UCSD-AML1 (cell line): ENCODE results near the gene GLUD2.
"Not testable (repeated sequence)": the region's sequence is repeated elsewhere in the genome, so short reads cannot be mapped to it uniquely, and the experiment has no call there.

Experiments
- DNase-seq: peaks from one replicate; lab custom pipeline; 2025; ENCODE audit not compliant: unreplicated experiment; lab: John Stamatoyannopoulos, UW

The GLUD2 gene

GRCh38 chrX:121047441-121048419 lies at the start of gene GLUD2:
TSS of gene GLUD2 (plus strand) at chrX:121047610. CDS start at chrX:121047685, 75 bp downstream.
- DNase-seq, result not testable (repeated sequence)

DNA sequence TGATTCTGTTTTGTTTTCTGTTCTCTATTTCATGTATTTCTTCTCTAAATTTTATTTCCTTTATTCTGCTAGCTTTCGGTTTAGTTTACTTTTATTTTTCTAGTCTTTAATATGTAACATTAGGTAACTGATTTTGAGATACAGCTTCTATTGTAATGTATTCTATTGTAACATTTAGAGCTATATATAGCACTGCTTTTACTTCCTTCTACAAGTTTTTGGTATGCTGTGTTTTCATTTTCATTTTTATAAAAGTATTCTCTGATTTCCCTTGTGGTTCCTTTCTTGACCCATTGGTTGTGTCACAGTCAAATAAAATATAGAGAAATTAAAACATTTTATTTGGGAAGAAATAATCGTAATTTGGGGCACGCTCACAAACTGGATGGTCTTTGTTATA lies 48.0 kb upstream of the GLUD2 start:
- DNase-seq, result no peak

DNA sequence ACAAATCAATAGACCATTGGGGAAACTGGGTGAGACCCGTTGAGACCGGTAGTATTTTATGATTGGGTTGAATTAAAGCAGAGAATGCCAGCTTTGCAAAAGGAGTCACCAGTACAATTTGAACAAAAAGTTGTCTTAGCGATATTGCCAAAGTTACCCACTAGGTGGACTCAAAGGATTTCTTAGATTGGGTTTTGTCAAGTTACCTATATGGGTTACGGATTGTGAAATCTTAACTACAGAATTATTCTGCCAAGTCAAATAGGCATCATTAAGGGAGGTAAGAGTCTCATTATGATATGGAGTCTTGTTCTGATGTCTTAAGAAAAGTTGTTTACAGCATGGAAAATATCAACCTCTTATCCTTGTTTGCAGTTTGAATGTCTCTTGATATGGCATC lies 46.8 kb upstream of the GLUD2 start:
- no peak for DNase-seq

DNA sequence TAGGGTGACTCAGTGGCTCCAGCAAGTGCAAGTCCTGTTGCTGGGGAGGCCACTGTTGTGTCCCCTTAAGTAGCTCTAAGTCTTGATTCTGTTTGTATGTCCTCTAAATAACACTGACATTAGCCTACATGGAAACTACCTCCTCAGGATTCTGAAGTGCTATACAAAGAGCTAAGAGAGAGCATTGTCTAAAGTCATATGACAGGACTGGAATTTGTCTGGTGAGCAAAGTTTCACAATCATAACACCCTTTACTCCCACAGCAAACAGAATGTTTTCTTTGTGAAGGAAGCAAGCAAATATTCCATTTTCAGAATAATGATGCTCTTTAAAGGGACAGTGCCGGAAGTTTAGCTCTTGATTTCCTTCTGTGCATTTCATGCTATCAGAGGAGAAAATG lies 38.5 kb upstream of the GLUD2 start:
- DNase-seq, result no peak

GRCh38 chrX:121009764-121010163 lies 37.6 kb upstream of the GLUD2 start:
- DNase-seq, result no peak

DNA sequence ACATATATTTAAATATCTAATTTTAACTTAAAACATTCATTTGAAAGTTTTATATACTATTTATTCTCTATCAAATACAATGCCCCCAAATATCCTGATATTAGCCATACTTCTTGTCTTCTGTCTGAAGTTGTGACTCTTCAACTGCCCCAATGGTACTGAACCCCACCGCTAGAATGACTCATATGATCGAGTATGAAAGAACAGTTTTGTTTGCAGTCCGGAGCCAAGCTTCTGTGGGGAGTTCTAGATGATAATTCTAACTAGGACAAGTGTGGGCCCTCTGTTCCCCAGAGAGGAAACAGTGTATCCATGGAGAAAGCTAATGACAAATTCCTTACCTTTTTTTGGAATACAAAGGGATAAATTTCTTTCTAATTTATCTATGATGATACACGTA lies 37.2 kb upstream of the GLUD2 start:
- no peak for DNase-seq

GRCh38 chrX:121011254-121011653 lies 36.2 kb upstream of the GLUD2 start:
- DNase-seq, result no peak

DNA sequence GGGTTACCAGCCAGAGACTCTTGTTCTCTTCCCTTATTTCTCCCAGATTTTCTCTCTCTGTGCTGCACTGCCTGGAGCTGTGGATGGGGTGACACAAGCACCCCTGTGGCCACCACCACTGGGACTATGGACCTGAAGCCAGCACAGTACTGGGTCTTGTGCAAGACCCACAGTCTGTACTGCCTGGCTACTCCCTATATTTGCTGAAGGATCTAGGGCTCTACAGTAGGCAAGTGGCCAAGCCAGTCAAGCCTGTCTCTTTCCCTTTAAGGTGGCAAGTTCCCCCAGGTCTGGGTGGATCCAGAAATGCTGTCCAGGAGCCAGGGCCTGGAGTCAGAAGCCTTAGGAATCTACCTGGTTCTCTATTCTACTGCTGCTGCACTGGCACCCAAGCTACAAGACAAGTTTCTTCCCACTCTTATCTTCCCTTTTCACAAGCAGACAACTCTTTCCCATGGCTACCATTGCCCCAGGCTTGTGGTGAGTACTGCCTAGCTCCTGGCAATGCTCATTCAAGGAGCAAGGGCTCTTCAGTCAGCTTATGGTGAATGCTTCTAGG lies 33.4 kb upstream of the GLUD2 start:
- no peak for DNase-seq

DNA sequence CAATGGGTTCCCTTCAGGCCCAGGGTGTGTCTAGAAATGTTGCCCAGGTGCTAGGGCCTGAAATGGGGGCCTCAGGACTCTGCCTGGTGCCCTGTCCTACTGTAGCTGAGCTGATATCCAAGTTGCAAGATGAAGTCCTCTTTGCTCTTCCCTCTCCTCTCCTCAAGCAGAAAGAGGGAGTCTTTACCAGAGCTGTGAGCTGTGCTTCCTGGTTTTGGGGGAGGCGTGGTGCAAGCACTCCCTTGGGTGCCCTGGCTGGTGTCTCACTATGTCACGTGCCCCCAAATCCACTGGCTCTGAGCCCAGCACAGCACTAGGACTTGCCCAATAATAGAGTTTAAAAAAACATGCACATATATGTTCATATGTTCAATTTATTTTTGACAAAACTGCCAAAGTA lies 32.6 kb upstream of the GLUD2 start:
- DNase-seq, result no peak

DNA sequence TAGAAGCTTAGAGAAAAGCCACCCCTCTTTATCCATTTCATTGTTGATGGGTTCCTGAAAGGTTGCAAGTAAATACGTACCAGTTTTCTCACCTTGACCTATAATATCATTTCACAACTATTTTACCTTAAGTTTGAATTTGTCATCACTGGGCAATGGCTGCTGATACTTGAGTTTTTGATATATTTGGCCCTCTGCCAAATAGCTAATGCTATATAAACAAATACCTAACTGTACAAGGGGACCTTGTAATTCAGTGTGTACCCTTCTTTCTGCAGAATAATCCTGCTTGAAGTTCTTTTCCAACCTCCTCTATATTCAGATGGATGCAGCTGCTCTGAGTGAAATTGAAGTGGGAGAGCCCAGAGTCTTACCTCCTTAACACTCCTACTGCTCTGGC lies 19.0 kb upstream of the GLUD2 start:
- no peak for DNase-seq

GRCh38 chrX:121030083-121030482 lies 17.3 kb upstream of the GLUD2 start:
- no peak for DNase-seq

GRCh38 chrX:121032531-121032930 lies 14.9 kb upstream of the GLUD2 start:
- DNase-seq, result no peak

DNA sequence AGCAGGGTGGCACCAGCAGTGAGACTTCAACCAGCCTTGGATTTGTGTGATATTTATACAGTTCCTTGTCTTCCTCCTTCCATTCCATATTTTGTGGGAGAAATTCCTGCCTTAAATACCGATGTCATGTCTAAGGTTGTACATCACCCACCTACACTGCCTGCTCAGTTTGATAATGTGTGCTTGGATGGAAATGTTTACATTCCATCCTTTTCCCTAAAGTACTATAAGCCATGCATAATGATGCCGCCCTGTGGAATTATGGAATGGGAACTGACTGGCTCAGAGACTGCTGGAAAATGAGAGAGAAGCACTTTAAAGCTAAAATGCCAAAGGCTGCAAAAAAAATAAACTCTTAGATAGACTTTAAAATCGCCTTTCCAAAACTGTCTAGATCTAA lies 11.3 kb upstream of the GLUD2 start:
- DNase-seq, result no peak

- DNase-seq, result no peak
Measured at GRCh38 chrX:121036951-121037350, 10.5 kb upstream of the GLUD2 start.

- DNase-seq, result no peak
Measured at GRCh38 chrX:121050781-121051180, 3.4 kb downstream of the GLUD2 start.

GRCh38 chrX:121052122-121052521 lies 4.7 kb downstream of the GLUD2 start:
- no peak for DNase-seq

DNA sequence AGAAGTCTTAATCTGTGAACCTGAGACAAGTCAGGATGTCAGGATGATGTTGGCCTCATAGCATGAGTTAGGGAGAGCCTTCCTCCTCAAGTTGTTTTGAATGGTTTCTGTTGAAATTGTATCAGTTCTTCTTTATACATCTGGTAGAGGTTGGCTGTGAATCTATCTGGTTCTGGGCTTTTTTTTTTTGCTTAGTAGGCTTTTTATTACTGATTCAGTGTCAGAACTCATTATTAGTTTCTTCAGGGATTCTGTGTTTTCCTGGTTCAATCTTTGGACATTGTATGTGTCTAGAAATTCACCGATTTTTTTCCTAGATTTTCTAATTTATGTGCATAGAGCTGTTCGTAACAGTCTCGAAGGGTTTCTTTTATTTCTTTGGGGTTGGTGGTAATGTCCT lies 14.9 kb downstream of the GLUD2 start:
- no peak for DNase-seq

- no peak for DNase-seq
Measured at GRCh38 chrX:121064579-121064978, 17.2 kb downstream of the GLUD2 start.

- DNase-seq, result not testable (repeated sequence)
Measured at GRCh38 chrX:121084247-121084646, 36.8 kb downstream of the GLUD2 start.

DNA sequence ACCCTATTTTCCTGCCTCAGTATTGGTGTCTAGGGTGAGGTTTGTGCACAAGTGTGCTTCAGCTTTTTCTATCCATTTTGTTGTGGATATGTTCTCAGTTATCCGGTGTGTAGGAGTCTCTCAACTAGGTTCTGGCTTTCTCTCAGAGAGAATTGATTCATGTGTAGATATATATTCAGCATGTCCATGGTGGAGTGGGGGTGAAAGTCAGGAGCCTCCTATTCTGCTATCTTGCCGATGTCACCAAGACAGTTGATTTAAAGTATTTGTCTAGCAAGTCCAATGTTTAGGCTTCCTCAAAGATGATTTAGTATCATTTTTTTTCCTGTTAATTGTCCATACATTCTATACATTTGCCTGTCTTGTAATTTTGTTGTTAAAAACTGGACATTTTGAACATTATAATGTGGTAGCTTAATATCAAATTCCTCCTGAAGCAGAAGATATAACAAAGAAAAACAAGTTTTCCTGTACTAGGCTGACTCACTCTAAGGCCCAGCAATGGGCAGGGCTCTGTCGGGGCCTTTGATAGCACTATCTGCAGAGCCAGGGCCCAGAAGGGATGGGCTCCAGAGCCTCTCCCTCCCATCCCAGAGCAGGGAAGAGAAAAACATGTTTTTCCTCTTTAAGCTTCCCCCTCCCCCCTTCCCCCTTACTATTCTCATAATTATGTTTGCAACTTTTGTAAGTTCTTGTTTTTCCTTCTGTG lies 37.6 kb downstream of the GLUD2 start:
- no peak for DNase-seq

DNA sequence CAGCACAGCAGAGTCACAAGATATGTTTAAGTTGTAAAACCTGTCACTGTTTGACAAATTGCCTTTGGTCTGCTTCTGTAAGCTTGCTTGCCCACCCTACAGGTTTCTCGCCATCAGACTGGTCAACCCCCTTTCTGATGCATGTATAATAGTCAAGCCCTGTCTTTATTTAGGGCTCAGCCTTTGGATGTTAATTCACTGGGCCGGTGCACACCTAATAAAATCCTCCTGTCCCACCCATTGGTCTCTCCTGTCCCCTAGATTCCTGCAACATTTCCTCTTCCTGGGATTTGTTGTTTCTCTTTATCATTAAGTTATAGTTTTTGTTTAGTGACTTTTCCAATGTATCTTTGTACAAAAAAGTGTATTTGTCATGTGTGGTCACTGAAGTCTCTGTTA lies 38.2 kb downstream of the GLUD2 start:
- no peak for DNase-seq

DNA sequence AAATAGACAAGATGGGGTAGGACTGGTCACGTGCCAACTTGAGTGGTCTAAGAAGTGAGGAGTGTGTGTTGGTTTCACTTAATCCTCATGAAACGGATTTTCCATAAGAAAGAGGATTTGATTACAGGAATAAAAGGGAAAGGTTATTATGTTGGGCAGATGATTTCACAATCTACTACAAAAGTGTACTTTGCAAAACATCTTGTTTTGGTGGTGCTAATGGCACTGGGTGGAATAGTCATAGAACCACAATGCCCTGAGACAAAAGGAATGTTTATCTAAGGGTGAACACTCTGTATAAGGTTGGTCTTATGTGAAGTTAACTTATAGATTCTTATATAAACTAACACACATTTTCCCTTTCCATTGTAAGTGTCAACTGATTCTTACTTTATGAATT lies 45.6 kb downstream of the GLUD2 start:
- no peak for DNase-seq
